ENCODE data around the gene PAK1IP1.
"Not testable (repeated sequence)": the region's sequence is repeated elsewhere in the genome, so short reads cannot be mapped to it uniquely, and the experiment has no call there.

PAK1IP1 gene

GRCh38 chr6:10730254-10730653 lies 35.5 kb downstream of the PAK1IP1 start:
- no peak for TF ChIP-seq CTCF (IDR thresholded peaks at IDR 0.05; ENCODE audit: low read depth, low read length, missing control alignments)
- no peak for DNase-seq (ENCODE audit: extremely low read depth, low read depth)

GRCh38 chr6:10733151-10733715 lies 38.5 kb downstream of the PAK1IP1 start:
- DNase-seq (ENCODE audit: extremely low read depth, low read depth): no peak
- TF ChIP-seq CTCF (IDR thresholded peaks at IDR 0.05; ENCODE audit: low read depth, low read length, missing control alignments): no peak
- H3K4me3 ChIP-seq (replicated peaks; ENCODE audit: low read depth, low read length): no peak overlapping the region

More at GRCh38 chr6:10730254-10730653, 35.5 kb downstream of the PAK1IP1 start:
- no peak overlapping the region for H3K4me3 ChIP-seq (replicated peaks; ENCODE audit: low read depth, low read length)

GRCh38 chr6:10733863-10734262 lies 39.1 kb downstream of the PAK1IP1 start:
- no peak for DNase-seq (ENCODE audit: extremely low read depth, low read depth)
- no peak overlapping the region for H3K4me3 ChIP-seq (replicated peaks; ENCODE audit: low read depth, low read length)
- no peak for TF ChIP-seq CTCF (IDR thresholded peaks at IDR 0.05; ENCODE audit: low read depth, low read length, missing control alignments)

GRCh38 chr6:10736731-10737130 lies 42.0 kb downstream of the PAK1IP1 start:
- no peak for DNase-seq (ENCODE audit: extremely low read depth, low read depth)
- no peak for TF ChIP-seq CTCF (IDR thresholded peaks at IDR 0.05; ENCODE audit: low read depth, low read length, missing control alignments)

GRCh38 chr6:10740061-10740460 lies 45.3 kb downstream of the PAK1IP1 start:
- H3K4me3 ChIP-seq (replicated peaks; ENCODE audit: low read depth, low read length): no peak overlapping the region
- DNase-seq (ENCODE audit: extremely low read depth, low read depth): no peak
- no peak for TF ChIP-seq CTCF (IDR thresholded peaks at IDR 0.05; ENCODE audit: low read depth, low read length, missing control alignments)

More at GRCh38 chr6:10736731-10737130, 42.0 kb downstream of the PAK1IP1 start:
- H3K4me3 ChIP-seq (replicated peaks; ENCODE audit: low read depth, low read length): no peak overlapping the region

GRCh38 chr6:10741643-10742042 lies 46.9 kb downstream of the PAK1IP1 start:
- not testable (repeated sequence) for H3K4me3 ChIP-seq (replicated peaks; ENCODE audit: low read depth, low read length); DNase-seq (ENCODE audit: extremely low read depth, low read depth)

GRCh38 chr6:10742251-10742650 lies 47.5 kb downstream of the PAK1IP1 start:
- TF ChIP-seq CTCF (IDR thresholded peaks at IDR 0.05; ENCODE audit: low read depth, low read length, missing control alignments): no peak
- DNase-seq (ENCODE audit: extremely low read depth, low read depth): no peak
- no peak overlapping the region for H3K4me3 ChIP-seq (replicated peaks; ENCODE audit: low read depth, low read length)

Measured in HFF-Myc (cell line).